Measurements from ENCODE around the gene SPRR1A.
"Not testable (repeated sequence)": the region's sequence is repeated elsewhere in the genome, so short reads cannot be mapped to it uniquely, and the experiment has no call there.

Gene SPRR1A

GRCh38 chr1:152972196-152972886 lies 11.5 kb upstream of the SPRR1A start:
- DNase-seq (ENCODE audit: low read depth), result no peak

- no peak for DNase-seq (ENCODE audit: low read depth)
Observed at GRCh38 chr1:152976688-152977087, 7.2 kb upstream of the SPRR1A start.

GRCh38 chr1:152977614-152978013 lies 6.3 kb upstream of the SPRR1A start:
- no peak for DNase-seq (ENCODE audit: low read depth)

- no peak for DNase-seq (ENCODE audit: low read depth)
Observed at GRCh38 chr1:152980676-152981075, 3.2 kb upstream of the SPRR1A start.

GRCh38 chr1:152981146-152981871 lies 2.6 kb upstream of the SPRR1A start:
- DNase-seq (ENCODE audit: low read depth), result no peak

- DNase-seq (ENCODE audit: low read depth), result no peak
Observed at GRCh38 chr1:152982076-152982475, 1.8 kb upstream of the SPRR1A start.

GRCh38 chr1:152983234-152983633 lies 647 bp upstream of the SPRR1A start:
- no peak for DNase-seq (ENCODE audit: low read depth)

- no peak for DNase-seq (ENCODE audit: low read depth)
Observed at GRCh38 chr1:152986578-152986977, 2.7 kb downstream of the SPRR1A start.

- no peak for DNase-seq (ENCODE audit: low read depth)
Observed at GRCh38 chr1:152993186-152993585, 9.3 kb downstream of the SPRR1A start.

GRCh38 chr1:152995842-152996241 lies 12.0 kb downstream of the SPRR1A start:
- DNase-seq (ENCODE audit: low read depth), result no peak

- no peak for DNase-seq (ENCODE audit: low read depth)
Observed at GRCh38 chr1:152996633-152997400, 12.9 kb downstream of the SPRR1A start.

- DNase-seq (ENCODE audit: low read depth), result no peak
Observed at GRCh38 chr1:152997901-152998300, 14.0 kb downstream of the SPRR1A start.

GRCh38 chr1:152998476-152998875 lies 14.6 kb downstream of the SPRR1A start:
- no peak for DNase-seq (ENCODE audit: low read depth)

GRCh38 chr1:152999818-153000217 lies 15.9 kb downstream of the SPRR1A start:
- no peak for DNase-seq (ENCODE audit: low read depth)

- DNase-seq (ENCODE audit: low read depth), result no peak
Observed at GRCh38 chr1:153000294-153000693, 16.4 kb downstream of the SPRR1A start.

GRCh38 chr1:153001382-153001781 lies 17.5 kb downstream of the SPRR1A start, which contains the start of gene SPRR3:
Gene SPRR3, plus strand, starts transcription at chr1:153001749. Its CDS starts 1,272 bp downstream, at chr1:153003021.
- no peak for DNase-seq (ENCODE audit: low read depth)

- DNase-seq (ENCODE audit: low read depth), result not testable (repeated sequence)
Observed at GRCh38 chr1:153011235-153011758, 27.4 kb downstream of the SPRR1A start.

GRCh38 chr1:153021829-153022228 lies 37.9 kb downstream of the SPRR1A start:
- DNase-seq (ENCODE audit: low read depth), result not testable (repeated sequence)

- DNase-seq (ENCODE audit: low read depth), result not testable (repeated sequence)
Observed at GRCh38 chr1:153022340-153022739, 38.5 kb downstream of the SPRR1A start.

GRCh38 chr1:153023109-153023508 lies 39.2 kb downstream of the SPRR1A start:
- no peak for DNase-seq (ENCODE audit: low read depth)

- DNase-seq (ENCODE audit: low read depth), result no peak
Observed at GRCh38 chr1:153024413-153024812, 40.5 kb downstream of the SPRR1A start.

GRCh38 chr1:153025797-153026196 lies 41.9 kb downstream of the SPRR1A start:
- DNase-seq (ENCODE audit: low read depth), result no peak

All from stimulated activated CD8-positive, alpha-beta memory T cell treated with anti-CD3 and anti-CD28 coated beads, Interleukin-4, amount 100 ng/mL, for 24 hours (primary cell).